Activated CD8-positive, alpha-beta memory T cell treated with anti-CD3 and anti-CD28 coated beads, Interleukin-2, amount 50 U/mL, for 1 hour (primary cell): ENCODE results near the gene CDK9.
A peak's percentile ranks its signal among the peaks of the same experiment; 100 is the strongest.
"Not testable (repeated sequence)": the region's sequence is repeated elsewhere in the genome, so short reads cannot be mapped to it uniquely, and the experiment has no call there.

Experiments used
- DNase-seq: peaks from one replicate; pipeline ENCODE4 v3.0.0-alpha.2; 2020; ENCODE audit errors: extremely low read depth

The CDK9 gene

GRCh38 chr9:127785933-127786772 is at the start of gene CDK9:
Gene CDK9 (plus strand): TSS chr9:127786034. CDS start chr9:127786149, 115 bp downstream.
- peak; percentile 67 for DNase-seq

GRCh38 chr9:127738666-127739065 is 47.2 kb upstream of the CDK9 start:
- DNase-seq, result no peak

- no peak for DNase-seq
Observed at GRCh38 chr9:127739614-127740330, 46.1 kb upstream of the CDK9 start.

GRCh38 chr9:127741831-127742434 is 43.9 kb upstream of the CDK9 start:
- DNase-seq, result no peak

- DNase-seq, result no peak
Observed at GRCh38 chr9:127742435-127743088, 43.3 kb upstream of the CDK9 start.

- no peak for DNase-seq
Observed at GRCh38 chr9:127744398-127745110, 41.3 kb upstream of the CDK9 start.

GRCh38 chr9:127746959-127747569 is 38.8 kb upstream of the CDK9 start:
- DNase-seq, result no peak

- no peak for DNase-seq
Observed at GRCh38 chr9:127749090-127749787, 36.6 kb upstream of the CDK9 start.

GRCh38 chr9:127751269-127752054 is 34.4 kb upstream of the CDK9 start:
- DNase-seq, result no peak

GRCh38 chr9:127753148-127753547 is 32.7 kb upstream of the CDK9 start:
- DNase-seq, result no peak

- no peak for DNase-seq
Observed at GRCh38 chr9:127753622-127754021, 32.2 kb upstream of the CDK9 start.

- DNase-seq, result no peak
Observed at GRCh38 chr9:127754099-127755060, 31.5 kb upstream of the CDK9 start.

GRCh38 chr9:127755061-127756060 is 30.5 kb upstream of the CDK9 start:
- no peak for DNase-seq

- no peak for DNase-seq
Observed at GRCh38 chr9:127756233-127756632, 29.6 kb upstream of the CDK9 start.

GRCh38 chr9:127756776-127757175 is 29.1 kb upstream of the CDK9 start:
- DNase-seq, result not testable (repeated sequence)

GRCh38 chr9:127758843-127759242 is 27.0 kb upstream of the CDK9 start:
- no peak for DNase-seq

GRCh38 chr9:127761061-127761460 is 24.8 kb upstream of the CDK9 start:
- DNase-seq, result no peak
